GM15510 (cell line): ENCODE data around the gene NEDD4L.

Experiments used
- POLR2A ChIP-seq: IDR thresholded peaks from 3 replicates; pipeline ENCODE4 v1.6.1; 2011; ENCODE audit warnings: borderline replicate concordance; ENCODE audit not compliant: insufficient read length; ENCODE audit errors: extremely low read depth

Gene NEDD4L

GRCh38 chr18:58058720-58059119, 14.7 kb downstream of the NEDD4L start:
- no peak for TF ChIP-seq POLR2A

GRCh38 chr18:58060254-58060653, 16.2 kb downstream of the NEDD4L start:
- no peak for TF ChIP-seq POLR2A

GRCh38 chr18:58061349-58061748, 17.3 kb downstream of the NEDD4L start:
- TF ChIP-seq POLR2A = no peak

- TF ChIP-seq POLR2A = no peak
These were observed 20.5 kb downstream of the NEDD4L start for GRCh38 chr18:58064406-58064998.

GRCh38 chr18:58065956-58066355, 21.9 kb downstream of the NEDD4L start:
- no peak for TF ChIP-seq POLR2A

- no peak for TF ChIP-seq POLR2A
These were observed 23.6 kb downstream of the NEDD4L start for GRCh38 chr18:58067601-58068000.

- TF ChIP-seq POLR2A = no peak
These were observed 25.1 kb downstream of the NEDD4L start for GRCh38 chr18:58069099-58069498.

- no peak for TF ChIP-seq POLR2A
These were observed 25.8 kb downstream of the NEDD4L start for GRCh38 chr18:58069721-58070292.

GRCh38 chr18:58076052-58076451, 32.0 kb downstream of the NEDD4L start:
- no peak for TF ChIP-seq POLR2A

GRCh38 chr18:58077329-58077728, 33.3 kb downstream of the NEDD4L start:
- no peak for TF ChIP-seq POLR2A

GRCh38 chr18:58078889-58079573, 35.0 kb downstream of the NEDD4L start:
- no peak for TF ChIP-seq POLR2A

- TF ChIP-seq POLR2A = no peak
These were observed 36.4 kb downstream of the NEDD4L start for GRCh38 chr18:58080451-58080850.

- no peak for TF ChIP-seq POLR2A
These were observed 44.1 kb downstream of the NEDD4L start for GRCh38 chr18:58087928-58088690.

- no peak for TF ChIP-seq POLR2A
These were observed 44.7 kb downstream of the NEDD4L start for GRCh38 chr18:58088691-58089065.

- TF ChIP-seq POLR2A = no peak
These were observed 47.1 kb downstream of the NEDD4L start for GRCh38 chr18:58091099-58091611.

- no peak for TF ChIP-seq POLR2A
These were observed 49.3 kb downstream of the NEDD4L start for GRCh38 chr18:58093311-58093803.

GRCh38 chr18:58095222-58095621, 51.2 kb downstream of the NEDD4L start:
- TF ChIP-seq POLR2A = no peak
